Measurements from ENCODE around the gene PNRC2. TPM values are rescaled to one million over a fixed set of nuclear protein-coding genes. Genes with fewer than 3 reads are reported as not detected.
"Not testable (repeated sequence)": the region's sequence is repeated elsewhere in the genome, so short reads cannot be mapped to it uniquely, and the experiment has no call there.

PNRC2 gene
- total and polyA plus RNA-seq, 2 donors (not counting 1 experiment from before 2014, with no cell fraction given): 84.4 to 96.6 TPM

GRCh38 chr1:24004132-24004531 lies 44.5 kb downstream of the PNRC2 start:
- Histone ChIP-seq H3K27me3 (ENCODE audit: control insufficient read depth, insufficient read depth, low read length) (peaks cover 2% of the 10 kb centered on the region), H3K79me2 (ENCODE audit: control insufficient read depth, insufficient read depth, low read length) (no peaks in the 10 kb centered on the region), H3K9ac (ENCODE audit: insufficient read depth, low read length) (no peak overlapping the region), H3K36me3 (ENCODE audit: control insufficient read depth, insufficient read depth, low read length) (no peaks in the 10 kb centered on the region), H3K9me3 (ENCODE audit: control insufficient read depth, insufficient read depth, low read depth, low read length) (no peaks in the 10 kb centered on the region), H2AFZ (ENCODE audit: low read length) (no peak overlapping the region), H3K4me1 (ENCODE audit: control insufficient read depth, extremely low read depth, insufficient read depth, low read length) (no peaks in the 10 kb centered on the region), H3K4me3 (replicated peaks in 1 of 4; ENCODE audit: control extremely low read depth in 1 of 4, insufficient read depth in 1 of 4, low read depth in 3 of 4, low read length in 4 of 4) (no peak overlapping the region), H4K20me1 (ENCODE audit: control insufficient read depth, extremely low read depth, insufficient read depth, low read length) (no peaks in the 10 kb centered on the region), H3K27ac (ENCODE audit: insufficient read depth, low read length) (no peak overlapping the region), H3K4me2 (ENCODE audit: extremely low read depth, insufficient read depth, low read length) (no peak overlapping the region)
- no peak for TF ChIP-seq EZH2 (IDR thresholded peaks at IDR 0.05; ENCODE audit: low read length, missing control alignments)
- TF ChIP-seq, protein P1, sequence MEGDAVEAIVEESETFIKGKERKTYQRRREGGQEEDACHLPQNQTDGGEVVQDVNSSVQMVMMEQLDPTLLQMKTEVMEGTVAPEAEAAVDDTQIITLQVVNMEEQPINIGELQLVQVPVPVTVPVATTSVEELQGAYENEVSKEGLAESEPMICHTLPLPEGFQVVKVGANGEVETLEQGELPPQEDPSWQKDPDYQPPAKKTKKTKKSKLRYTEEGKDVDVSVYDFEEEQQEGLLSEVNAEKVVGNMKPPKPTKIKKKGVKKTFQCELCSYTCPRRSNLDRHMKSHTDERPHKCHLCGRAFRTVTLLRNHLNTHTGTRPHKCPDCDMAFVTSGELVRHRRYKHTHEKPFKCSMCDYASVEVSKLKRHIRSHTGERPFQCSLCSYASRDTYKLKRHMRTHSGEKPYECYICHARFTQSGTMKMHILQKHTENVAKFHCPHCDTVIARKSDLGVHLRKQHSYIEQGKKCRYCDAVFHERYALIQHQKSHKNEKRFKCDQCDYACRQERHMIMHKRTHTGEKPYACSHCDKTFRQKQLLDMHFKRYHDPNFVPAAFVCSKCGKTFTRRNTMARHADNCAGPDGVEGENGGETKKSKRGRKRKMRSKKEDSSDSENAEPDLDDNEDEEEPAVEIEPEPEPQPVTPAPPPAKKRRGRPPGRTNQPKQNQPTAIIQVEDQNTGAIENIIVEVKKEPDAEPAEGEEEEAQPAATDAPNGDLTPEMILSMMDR (conservative IDR thresholded peaks at IDR 0.05 in 1 of 2, IDR thresholded peaks at IDR 0.05 in 1 of 2; ENCODE audit: low read depth in 1 of 2, low read length in 2 of 2): no peak
- no peak for DNase-seq (ENCODE audit: low read depth in 2 of 2)

GRCh38 chr1:24005163-24005562 lies 45.5 kb downstream of the PNRC2 start:
- H3K4me1 ChIP-seq (ENCODE audit: control insufficient read depth, extremely low read depth, insufficient read depth, low read length): no peaks in the 10 kb centered on the region
- no peaks in the 10 kb centered on the region for H3K9me3 ChIP-seq (ENCODE audit: control insufficient read depth, insufficient read depth, low read depth, low read length)
- H3K27ac ChIP-seq (ENCODE audit: insufficient read depth, low read length): no peak overlapping the region
- no peaks in the 10 kb centered on the region for H4K20me1 ChIP-seq (ENCODE audit: control insufficient read depth, extremely low read depth, insufficient read depth, low read length)
- H3K4me3 ChIP-seq (replicated peaks in 1 of 4; ENCODE audit: control extremely low read depth in 1 of 4, insufficient read depth in 1 of 4, low read depth in 3 of 4, low read length in 4 of 4): no peak overlapping the region
- H3K4me2 ChIP-seq (ENCODE audit: extremely low read depth, insufficient read depth, low read length): no peak overlapping the region
- H2AFZ ChIP-seq (ENCODE audit: low read length): no peak overlapping the region
- DNase-seq (ENCODE audit: low read depth in 2 of 2): no peak
- peaks cover 2% of the 10 kb centered on the region for H3K27me3 ChIP-seq (ENCODE audit: control insufficient read depth, insufficient read depth, low read length)
- H3K36me3 ChIP-seq (ENCODE audit: control insufficient read depth, insufficient read depth, low read length): no peaks in the 10 kb centered on the region
- no peaks in the 10 kb centered on the region for H3K79me2 ChIP-seq (ENCODE audit: control insufficient read depth, insufficient read depth, low read length)
- H3K9ac ChIP-seq (ENCODE audit: insufficient read depth, low read length): no peak overlapping the region
- TF ChIP-seq, protein P1 (conservative IDR thresholded peaks at IDR 0.05 in 1 of 2, IDR thresholded peaks at IDR 0.05 in 1 of 2; ENCODE audit: low read depth in 1 of 2, low read length in 2 of 2): no peak
- no peak for TF ChIP-seq EZH2 (IDR thresholded peaks at IDR 0.05; ENCODE audit: low read length, missing control alignments)

GRCh38 chr1:24007079-24007478 lies 47.5 kb downstream of the PNRC2 start:
- no peaks in the 10 kb centered on the region for H3K9me3 ChIP-seq (ENCODE audit: control insufficient read depth, insufficient read depth, low read depth, low read length)
- no peaks in the 10 kb centered on the region for H4K20me1 ChIP-seq (ENCODE audit: control insufficient read depth, extremely low read depth, insufficient read depth, low read length)
- peaks cover 2% of the 10 kb centered on the region for H3K27me3 ChIP-seq (ENCODE audit: control insufficient read depth, insufficient read depth, low read length)
- TF ChIP-seq, protein P1 (conservative IDR thresholded peaks at IDR 0.05 in 1 of 2, IDR thresholded peaks at IDR 0.05 in 1 of 2; ENCODE audit: low read depth in 1 of 2, low read length in 2 of 2): no peak
- TF ChIP-seq EZH2 (IDR thresholded peaks at IDR 0.05; ENCODE audit: low read length, missing control alignments): no peak
- H3K36me3 ChIP-seq (ENCODE audit: control insufficient read depth, insufficient read depth, low read length): no peaks in the 10 kb centered on the region
- no peak overlapping the region for H3K4me3 ChIP-seq (replicated peaks in 1 of 4; ENCODE audit: control extremely low read depth in 1 of 4, insufficient read depth in 1 of 4, low read depth in 3 of 4, low read length in 4 of 4)
- H2AFZ ChIP-seq (ENCODE audit: low read length): no peak overlapping the region
- no peaks in the 10 kb centered on the region for H3K79me2 ChIP-seq (ENCODE audit: control insufficient read depth, insufficient read depth, low read length)
- H3K9ac ChIP-seq (ENCODE audit: insufficient read depth, low read length): no peak overlapping the region
- no peak for DNase-seq (ENCODE audit: low read depth in 2 of 2)
- H3K4me1 ChIP-seq (ENCODE audit: control insufficient read depth, extremely low read depth, insufficient read depth, low read length): no peaks in the 10 kb centered on the region
- no peak overlapping the region for H3K4me2 ChIP-seq (ENCODE audit: extremely low read depth, insufficient read depth, low read length)
- no peak overlapping the region for H3K27ac ChIP-seq (ENCODE audit: insufficient read depth, low read length)

- H2AFZ ChIP-seq (ENCODE audit: low read length); H3K27me3 ChIP-seq (ENCODE audit: control insufficient read depth, insufficient read depth, low read length); H3K4me3 ChIP-seq (replicated peaks in 1 of 4; ENCODE audit: control extremely low read depth in 1 of 4, insufficient read depth in 1 of 4, low read depth in 3 of 4, low read length in 4 of 4); H3K79me2 ChIP-seq (ENCODE audit: control insufficient read depth, insufficient read depth, low read length); H3K9ac ChIP-seq (ENCODE audit: insufficient read depth, low read length); H3K27ac ChIP-seq (ENCODE audit: insufficient read depth, low read length); H4K20me1 ChIP-seq (ENCODE audit: control insufficient read depth, extremely low read depth, insufficient read depth, low read length); H3K4me1 ChIP-seq (ENCODE audit: control insufficient read depth, extremely low read depth, insufficient read depth, low read length); H3K36me3 ChIP-seq (ENCODE audit: control insufficient read depth, insufficient read depth, low read length); H3K9me3 ChIP-seq (ENCODE audit: control insufficient read depth, insufficient read depth, low read depth, low read length); H3K4me2 ChIP-seq (ENCODE audit: extremely low read depth, insufficient read depth, low read length): not testable (repeated sequence)
- DNase-seq (ENCODE audit: low read depth in 2 of 2): peak; percentile 36 to 55
Observed at GRCh38 chr1:24008574-24009184, 49.1 kb downstream of the PNRC2 start.

All from fibroblast of lung (primary cell).